Loucy (cell line): Measurements from ENCODE around the gene PALLD.

Experiments
- H2AFZ ChIP-seq: fragments of 200-600 bp; sonication (generic); 2 replicates; pipeline ENCODE4 v1.6.0; 2016; ENCODE audit warnings: antibody characterized with exemption, mild to moderate bottlenecking, low read length, moderate library complexity
- H3F3A ChIP-seq: fragments of 200-600 bp; 2 replicates; pipeline ENCODE4 v1.6.0; 2016; ENCODE audit warnings: antibody characterized with exemption, low read depth, mild to moderate bottlenecking
- H3K27me3 ChIP-seq: fragments of 200-600 bp; sonication (generic); 2 replicates; pipeline ENCODE4 v1.6.1; 2014; ENCODE audit warnings: low read length, mild to moderate bottlenecking; ENCODE audit not compliant: insufficient read depth, poor library complexity, severe bottlenecking
- H3K36me3 ChIP-seq: fragments of 200-600 bp; sonication (generic); 2 replicates; pipeline ENCODE4 v1.6.1; 2016; ENCODE audit warnings: low read length; ENCODE audit not compliant: insufficient read depth
- H3K4me1 ChIP-seq: fragments of 200-600 bp; sonication (generic); 2 replicates; pipeline ENCODE4 v1.5.1; 2014; ENCODE audit warnings: low read length, mild to moderate bottlenecking; ENCODE audit not compliant: insufficient read depth, poor library complexity, severe bottlenecking
- H3K4me2 ChIP-seq: fragments of 200-600 bp; sonication (generic); 2 replicates; pipeline ENCODE4 v1.6.0; 2014; ENCODE audit warnings: antibody characterized with exemption, low read length, low read depth, mild to moderate bottlenecking; ENCODE audit not compliant: poor library complexity, severe bottlenecking
- H3K4me3 ChIP-seq: fragments of 200-600 bp; sonication (generic); 2 replicates; pipeline ENCODE4 v1.5.1; 2014; ENCODE audit warnings: low read length, mild to moderate bottlenecking, mixed read lengths; ENCODE audit not compliant: poor library complexity, severe bottlenecking
- H3K79me2 ChIP-seq: fragments of 200-600 bp; sonication (generic); 2 replicates; pipeline ENCODE4 v1.6.1; 2014; ENCODE audit warnings: low read length; ENCODE audit not compliant: insufficient read depth
- H3K9ac ChIP-seq: fragments of 200-600 bp; sonication (generic); 2 replicates; pipeline ENCODE4 v1.6.0; 2014; ENCODE audit warnings: mild to moderate bottlenecking, low read depth, low read length, moderate library complexity; ENCODE audit not compliant: poor library complexity, severe bottlenecking
- H3K9me2 ChIP-seq: fragments of 200-600 bp; sonication (generic); replicated peaks from 2 replicates; pipeline ENCODE4 v1.6.1; 2016; ENCODE audit warnings: low read depth, low read length, mixed read lengths
- H3K9me3 ChIP-seq: fragments of 200-600 bp; sonication (generic); 2 replicates; pipeline ENCODE4 v1.6.1; 2014; ENCODE audit warnings: mild to moderate bottlenecking, antibody characterized with exemption, low read length, low read depth; ENCODE audit not compliant: insufficient read depth
- H4K20me1 ChIP-seq: fragments of 200-600 bp; sonication (generic); 2 replicates; pipeline ENCODE4 v1.6.0; 2014; ENCODE audit warnings: antibody characterized with exemption, low read length, mild to moderate bottlenecking; ENCODE audit not compliant: insufficient read depth, poor library complexity, severe bottlenecking
- EZH2phosphoT487 ChIP-seq: fragments of 200-600 bp; IDR thresholded peaks from 2 replicates; pipeline ENCODE4 v1.6.1; 2018; ENCODE audit warnings: antibody characterized with exemption, mild to moderate bottlenecking, moderate library complexity, borderline replicate concordance
- TF ChIP-seq, protein P1 (sequence below): fragments of 200-600 bp; sonication (generic); conservative IDR thresholded peaks from 2 replicates; pipeline ENCODE4 v1.5.1; 2014; ENCODE audit warnings: mild to moderate bottlenecking, antibody characterized with exemption, low read length

PALLD gene

GRCh38 chr4:168888715-168889215 lies 391.9 kb downstream of the PALLD start:
- Histone ChIP-seq H3K9me3 (no peaks in the 10 kb centered on the region), H3K36me3 (peaks cover 44% of the 10 kb centered on the region), H3K9me2 (no peaks in the 10 kb centered on the region), H3K79me2 (no peaks in the 10 kb centered on the region), H4K20me1 (no peaks in the 10 kb centered on the region), H3K4me2 (no peak overlapping the region), H3K9ac (no peak overlapping the region), H3K4me1 (no peaks in the 10 kb centered on the region), H3K27me3 (no peaks in the 10 kb centered on the region), H2AFZ (no peak overlapping the region), H3F3A (no peaks in the 10 kb centered on the region), H3K4me3 (no peak overlapping the region)
- TF ChIP-seq, protein P1, sequence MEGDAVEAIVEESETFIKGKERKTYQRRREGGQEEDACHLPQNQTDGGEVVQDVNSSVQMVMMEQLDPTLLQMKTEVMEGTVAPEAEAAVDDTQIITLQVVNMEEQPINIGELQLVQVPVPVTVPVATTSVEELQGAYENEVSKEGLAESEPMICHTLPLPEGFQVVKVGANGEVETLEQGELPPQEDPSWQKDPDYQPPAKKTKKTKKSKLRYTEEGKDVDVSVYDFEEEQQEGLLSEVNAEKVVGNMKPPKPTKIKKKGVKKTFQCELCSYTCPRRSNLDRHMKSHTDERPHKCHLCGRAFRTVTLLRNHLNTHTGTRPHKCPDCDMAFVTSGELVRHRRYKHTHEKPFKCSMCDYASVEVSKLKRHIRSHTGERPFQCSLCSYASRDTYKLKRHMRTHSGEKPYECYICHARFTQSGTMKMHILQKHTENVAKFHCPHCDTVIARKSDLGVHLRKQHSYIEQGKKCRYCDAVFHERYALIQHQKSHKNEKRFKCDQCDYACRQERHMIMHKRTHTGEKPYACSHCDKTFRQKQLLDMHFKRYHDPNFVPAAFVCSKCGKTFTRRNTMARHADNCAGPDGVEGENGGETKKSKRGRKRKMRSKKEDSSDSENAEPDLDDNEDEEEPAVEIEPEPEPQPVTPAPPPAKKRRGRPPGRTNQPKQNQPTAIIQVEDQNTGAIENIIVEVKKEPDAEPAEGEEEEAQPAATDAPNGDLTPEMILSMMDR: no peak
- no peak for TF ChIP-seq EZH2phosphoT487

GRCh38 chr4:168891086-168891485 lies 394.2 kb downstream of the PALLD start:
- H3K4me1 ChIP-seq: no peaks in the 10 kb centered on the region
- H2AFZ ChIP-seq: no peak overlapping the region
- no peak overlapping the region for H3K4me2 ChIP-seq
- H3K9ac ChIP-seq: no peak overlapping the region
- no peaks in the 10 kb centered on the region for H3K9me3 ChIP-seq
- no peaks in the 10 kb centered on the region for H3K79me2 ChIP-seq
- no peaks in the 10 kb centered on the region for H3K9me2 ChIP-seq
- H3K27me3 ChIP-seq: no peaks in the 10 kb centered on the region
- H3K4me3 ChIP-seq: no peak overlapping the region
- no peak for TF ChIP-seq EZH2phosphoT487
- TF ChIP-seq, protein P1: no peak
- no peaks in the 10 kb centered on the region for H4K20me1 ChIP-seq
- no peaks in the 10 kb centered on the region for H3F3A ChIP-seq
- H3K36me3 ChIP-seq: peaks cover 55% of the 10 kb centered on the region

GRCh38 chr4:168891688-168892087 lies 394.8 kb downstream of the PALLD start:
- H3K4me3 ChIP-seq: no peak overlapping the region
- no peaks in the 10 kb centered on the region for H3F3A ChIP-seq
- H4K20me1 ChIP-seq: no peaks in the 10 kb centered on the region
- H3K79me2 ChIP-seq: no peaks in the 10 kb centered on the region
- no peak overlapping the region for H3K4me2 ChIP-seq
- H3K4me1 ChIP-seq: no peaks in the 10 kb centered on the region
- H3K9ac ChIP-seq: no peak overlapping the region
- no peaks in the 10 kb centered on the region for H3K9me3 ChIP-seq
- H3K36me3 ChIP-seq: peaks cover 55% of the 10 kb centered on the region
- H3K9me2 ChIP-seq: no peaks in the 10 kb centered on the region
- no peak overlapping the region for H2AFZ ChIP-seq
- no peak for TF ChIP-seq EZH2phosphoT487
- TF ChIP-seq, protein P1: no peak
- H3K27me3 ChIP-seq: no peaks in the 10 kb centered on the region
